Measurements from ENCODE around the gene TFAP2B. TPM values are rescaled to one million over a fixed set of nuclear protein-coding genes. Genes with fewer than 3 reads are reported as not detected.

TFAP2B gene
- total RNA-seq, 1 donor from 2014 or later = not detected

DNA sequence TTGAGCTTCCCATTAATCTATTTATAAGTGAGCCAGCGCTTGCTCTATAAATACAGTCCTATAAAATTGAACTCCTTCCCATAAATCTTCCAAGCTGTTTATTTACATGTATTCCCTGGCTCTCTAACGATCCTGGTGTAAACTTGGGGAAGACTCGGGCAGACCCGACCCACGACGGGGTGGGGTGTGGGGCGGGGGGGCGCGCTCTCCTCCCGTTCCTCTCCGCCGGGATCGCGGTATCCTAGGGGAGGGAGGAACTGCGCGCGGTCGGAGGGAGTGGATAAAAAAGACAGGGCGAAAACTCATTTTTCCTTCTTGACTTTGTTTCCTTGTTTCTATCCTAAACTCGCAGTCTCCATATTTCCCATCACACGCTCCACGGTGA, 31.1 kb downstream of the TFAP2B start:
- Histone ChIP-seq H4K20me1 (ENCODE audit: low read depth) (peaks cover 75% of the 10 kb centered on the region), H3K9ac (no peak overlapping the region), H3K4me3 (peak overlapping the region; percentile 41), H3K36me3 (no peaks in the 10 kb centered on the region), H3K27ac (no peak overlapping the region), H3K79me2 (ENCODE audit: low read depth) (no peaks in the 10 kb centered on the region), H3K27me3 (peaks cover 100% of the 10 kb centered on the region), H3K4me2 (peak overlapping the region; percentile 76), H3F3A (ENCODE audit: low read depth) (peaks cover 23% of the 10 kb centered on the region), H3K9me3 (ENCODE audit: low read depth) (no peaks in the 10 kb centered on the region), H2AFZ (replicated peaks) (no peak overlapping the region), H3K4me1 (peaks cover 41% of the 10 kb centered on the region)
- Mint-ChIP-seq H3K4me1 (peaks cover 47% of the 10 kb centered on the region), H3K36me3 (no peaks in the 10 kb centered on the region), H3K4me3 (peak overlapping the region; percentile 84), H3K27ac (no peak overlapping the region), H3K9me3 (peaks cover 2% of the 10 kb centered on the region), H3K27me3 (ENCODE audit: insufficient read depth, low read depth) (peaks cover 79% of the 10 kb centered on the region)
- no peak for DNase-seq (ENCODE audit: low spot score)
- TF ChIP-seq, protein P1, sequence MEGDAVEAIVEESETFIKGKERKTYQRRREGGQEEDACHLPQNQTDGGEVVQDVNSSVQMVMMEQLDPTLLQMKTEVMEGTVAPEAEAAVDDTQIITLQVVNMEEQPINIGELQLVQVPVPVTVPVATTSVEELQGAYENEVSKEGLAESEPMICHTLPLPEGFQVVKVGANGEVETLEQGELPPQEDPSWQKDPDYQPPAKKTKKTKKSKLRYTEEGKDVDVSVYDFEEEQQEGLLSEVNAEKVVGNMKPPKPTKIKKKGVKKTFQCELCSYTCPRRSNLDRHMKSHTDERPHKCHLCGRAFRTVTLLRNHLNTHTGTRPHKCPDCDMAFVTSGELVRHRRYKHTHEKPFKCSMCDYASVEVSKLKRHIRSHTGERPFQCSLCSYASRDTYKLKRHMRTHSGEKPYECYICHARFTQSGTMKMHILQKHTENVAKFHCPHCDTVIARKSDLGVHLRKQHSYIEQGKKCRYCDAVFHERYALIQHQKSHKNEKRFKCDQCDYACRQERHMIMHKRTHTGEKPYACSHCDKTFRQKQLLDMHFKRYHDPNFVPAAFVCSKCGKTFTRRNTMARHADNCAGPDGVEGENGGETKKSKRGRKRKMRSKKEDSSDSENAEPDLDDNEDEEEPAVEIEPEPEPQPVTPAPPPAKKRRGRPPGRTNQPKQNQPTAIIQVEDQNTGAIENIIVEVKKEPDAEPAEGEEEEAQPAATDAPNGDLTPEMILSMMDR (IDR thresholded peaks at IDR 0.05) = no peak
- TF ChIP-seq EZH2 (IDR thresholded peaks at IDR 0.05) (peak; percentile 79), EZH2phosphoT487 (IDR thresholded peaks at IDR 0.05) (peak; percentile 70)

DNA sequence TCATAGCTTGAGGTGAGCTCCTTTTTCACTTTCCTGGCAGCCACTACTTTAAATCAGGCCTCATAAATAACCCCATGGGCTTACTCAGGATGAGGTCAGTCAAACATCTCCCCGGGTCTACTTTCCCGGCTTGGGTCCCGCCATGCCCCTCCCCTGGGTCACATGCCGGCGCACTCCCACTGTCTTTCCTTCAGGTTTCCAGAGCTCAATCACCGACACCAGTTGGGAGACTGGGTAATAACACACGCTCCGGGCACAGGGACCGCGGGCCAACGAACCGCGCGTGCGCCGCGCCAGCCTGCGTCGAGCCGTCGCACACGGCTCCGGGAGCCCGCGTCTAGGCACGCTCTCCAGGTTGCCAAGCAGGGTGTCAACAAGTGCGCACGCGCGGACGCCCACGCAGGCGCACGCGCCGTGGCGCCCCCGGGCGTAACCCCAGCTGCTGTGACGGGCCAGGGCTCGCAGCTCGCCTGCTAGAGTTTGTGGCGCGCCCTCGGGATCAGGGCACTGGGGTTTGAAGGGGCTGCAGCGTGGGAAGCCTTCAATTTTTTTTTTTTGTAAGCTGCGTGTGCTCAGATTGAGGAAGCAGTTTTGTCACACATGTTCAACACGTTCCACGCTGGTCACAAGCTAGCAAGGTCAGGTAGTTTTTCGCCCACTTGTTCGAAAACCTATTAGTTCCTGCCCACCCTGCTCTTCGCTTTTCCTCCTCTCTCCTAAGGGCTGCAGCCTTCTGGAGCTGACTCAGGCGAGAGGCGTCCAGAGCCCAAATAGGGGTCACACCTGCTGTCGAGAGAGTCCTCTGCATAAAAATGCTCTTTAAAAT, 31.8 kb downstream of the TFAP2B start:
- TF ChIP-seq EZH2phosphoT487 (IDR thresholded peaks at IDR 0.05) (peak; percentile 13), EZH2 (IDR thresholded peaks at IDR 0.05) (peak; percentile 66)
- TF ChIP-seq, protein P1 (IDR thresholded peaks at IDR 0.05) = no peak
- H3K4me2 ChIP-seq = peak overlapping the region; percentile 76
- no peaks in the 10 kb centered on the region for H3K79me2 ChIP-seq (ENCODE audit: low read depth)
- no peak overlapping the region for H3K27ac ChIP-seq
- DNase-seq (ENCODE audit: low spot score) = peak; percentile 72
- Mint-ChIP-seq H3K36me3 (no peaks in the 10 kb centered on the region), H3K9me3 (peaks cover 2% of the 10 kb centered on the region), H3K27ac (no peak overlapping the region), H3K4me3 (peak overlapping the region; percentile 84), H3K4me1 (peaks cover 44% of the 10 kb centered on the region), H3K27me3 (ENCODE audit: insufficient read depth, low read depth) (peaks cover 73% of the 10 kb centered on the region)
- H3K9ac ChIP-seq = no peak overlapping the region
- H3K4me1 ChIP-seq = peaks cover 38% of the 10 kb centered on the region
- H3K27me3 ChIP-seq = peaks cover 100% of the 10 kb centered on the region
- no peaks in the 10 kb centered on the region for H3K9me3 ChIP-seq (ENCODE audit: low read depth)
- H3F3A ChIP-seq (ENCODE audit: low read depth) = peaks cover 19% of the 10 kb centered on the region
- no peaks in the 10 kb centered on the region for H3K36me3 ChIP-seq
- H3K4me3 ChIP-seq = peak overlapping the region; percentile 41
- H2AFZ ChIP-seq (replicated peaks) = no peak overlapping the region
- H4K20me1 ChIP-seq (ENCODE audit: low read depth) = peaks cover 69% of the 10 kb centered on the region

DNA sequence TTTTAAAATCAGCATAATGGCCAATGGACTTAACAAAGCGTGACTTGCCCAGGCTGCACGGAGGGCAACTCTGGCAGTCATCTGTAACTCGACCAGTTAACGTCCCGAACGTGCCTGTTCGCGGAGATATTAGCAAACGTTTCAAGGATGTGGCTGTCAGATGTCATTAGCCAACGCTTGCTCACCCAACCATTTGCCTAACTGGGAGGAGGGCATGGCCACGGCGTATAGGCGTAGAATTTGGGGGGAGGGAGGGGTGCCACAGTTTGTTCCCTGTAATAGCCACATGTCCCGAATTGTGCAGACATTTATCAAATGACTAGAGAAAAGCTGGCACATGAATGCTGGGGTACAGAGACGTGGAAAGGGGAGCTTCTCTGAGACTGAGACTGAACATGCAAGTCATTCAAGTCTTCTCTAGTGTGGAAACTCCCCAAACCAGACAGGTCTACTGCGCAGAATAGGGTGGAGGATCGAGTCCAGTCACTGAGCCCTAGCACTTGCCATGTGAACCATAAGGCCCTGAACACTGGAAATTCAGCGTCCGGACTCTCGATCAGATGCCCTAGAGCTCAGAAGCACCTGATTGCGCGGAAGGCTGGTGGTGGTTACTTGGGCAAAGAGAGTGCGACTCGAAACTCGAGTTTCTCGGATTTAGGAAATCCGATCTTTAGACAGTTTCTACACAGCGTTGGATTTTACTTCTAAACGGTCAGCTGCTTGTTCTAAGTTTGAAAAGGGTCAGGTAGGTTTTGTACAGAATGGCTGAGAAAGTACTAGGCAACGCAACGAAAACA, 32.6 kb downstream of the TFAP2B start:
- TF ChIP-seq EZH2 (IDR thresholded peaks at IDR 0.05) = peak; percentile 32
- TF ChIP-seq, protein P1 (IDR thresholded peaks at IDR 0.05) = no peak
- TF ChIP-seq EZH2phosphoT487 (IDR thresholded peaks at IDR 0.05) = peak; percentile 37
- peaks cover 39% of the 10 kb centered on the region for H3K4me1 Mint-ChIP-seq
- Histone ChIP-seq H3K27me3 (peaks cover 100% of the 10 kb centered on the region), H3F3A (ENCODE audit: low read depth) (peaks cover 17% of the 10 kb centered on the region), H3K9me3 (ENCODE audit: low read depth) (no peaks in the 10 kb centered on the region), H3K36me3 (no peaks in the 10 kb centered on the region), H3K9ac (no peak overlapping the region), H4K20me1 (ENCODE audit: low read depth) (peaks cover 61% of the 10 kb centered on the region), H2AFZ (replicated peaks) (no peak overlapping the region), H3K79me2 (ENCODE audit: low read depth) (no peaks in the 10 kb centered on the region), H3K4me2 (peak overlapping the region; percentile 76), H3K4me3 (peak overlapping the region; percentile 41), H3K4me1 (peaks cover 30% of the 10 kb centered on the region), H3K27ac (no peak overlapping the region)
- DNase-seq (ENCODE audit: low spot score) = peak; percentile 73
- H3K27ac Mint-ChIP-seq = no peak overlapping the region
- H3K9me3 Mint-ChIP-seq = peaks cover 2% of the 10 kb centered on the region
- H3K4me3 Mint-ChIP-seq = peak overlapping the region; percentile 84
- no peaks in the 10 kb centered on the region for H3K36me3 Mint-ChIP-seq
- peaks cover 67% of the 10 kb centered on the region for H3K27me3 Mint-ChIP-seq (ENCODE audit: insufficient read depth, low read depth)

All from neural progenitor cell (in vitro differentiated cells).